HCT116 (cell line): ENCODE measurements around the gene MDFIC2.

ENCODE experiments used
- CTCF ChIP-seq, 3 experiments: fragments of 200-600 bp in 1 of 3; sonication (generic) in 1 of 3; IDR thresholded peaks in 2 of 3; conservative IDR thresholded peaks in 1 of 3; 2 replicates each; pipeline ENCODE4 v1.5.1; 2012 to 2017; ENCODE audit warnings: low read depth in 2 of 3, low read length in 2 of 3, antibody characterized with exemption in 1 of 3, borderline replicate concordance in 1 of 3, control low read depth in 1 of 3, mild to moderate bottlenecking in 1 of 3, mixed read lengths in 1 of 3, mixed run types in 1 of 3, moderate library complexity in 1 of 3; ENCODE audit not compliant: insufficient read depth in 1 of 3
- EZH2phosphoT487 ChIP-seq: fragments of 200-600 bp; IDR thresholded peaks from 2 replicates; pipeline ENCODE4 v1.6.1; 2018; ENCODE audit warnings: antibody characterized with exemption, borderline replicate concordance
- POLR2A ChIP-seq: IDR thresholded peaks from 2 replicates; pipeline ENCODE4 v1.7.0; 2011; ENCODE audit warnings: borderline replicate concordance; ENCODE audit not compliant: insufficient read depth, insufficient read length; ENCODE audit errors: extremely low read depth
- ZBTB33 ChIP-seq: IDR thresholded peaks from 2 replicates; pipeline ENCODE4 v1.6.1; 2011; ENCODE audit warnings: mild to moderate bottlenecking, low read length, moderate library complexity; ENCODE audit not compliant: insufficient replicate concordance; ENCODE audit errors: extremely low read depth

GRCh38 chr3:70176224-70176623 lies 136.2 kb downstream of the MDFIC2 start:
- TF ChIP-seq POLR2A (no peak), ZBTB33 (no peak), CTCF (IDR thresholded peaks at IDR 0.05 in 2 of 3, conservative IDR thresholded peaks at IDR 0.05 in 1 of 3; ENCODE audit: borderline replicate concordance in 1 of 3, insufficient read depth in 1 of 3, low read depth in 2 of 3, low read length in 2 of 3) (no peak), EZH2phosphoT487 (no peak)
